A549 (cell line): ENCODE data around the gene LRRC28. TPM values are rescaled to one million over a fixed set of nuclear protein-coding genes. Genes with fewer than 3 reads are reported as not detected.
A peak's percentile ranks its signal among the peaks of the same experiment; 100 is the strongest.

Experiments used
- ATAC-seq, 2 experiments: fragments of 200-7000 bp in 1 of 2; fragments of >200 bp in 1 of 2; cut with Nextera tagmentation in 1 of 2; cut with Tn5 transposase in 1 of 2; 3 replicates each; pipeline versions ENCODE4 v1.8.0 to v1.9.1; 2018 to 2020; ENCODE audit warnings: mild to moderate bottlenecking in 1 of 2, moderate library complexity in 1 of 2
- CTCF ChIA-PET: fragments of 300-600 bp; sonication (Branson Sonifier 250); formaldehyde crosslinking; extraction: SDS; loops from one replicate; lab custom pipeline; 2021; ENCODE audit warnings: antibody characterized with exemption, inconsistent platforms; lab: Yijun Ruan, JAX
- POLR2A ChIA-PET: fragments of 350-600 bp; formaldehyde crosslinking; extraction: SDS; loops from one replicate; lab custom pipeline; 2021; ENCODE audit warnings: antibody characterized with exemption, inconsistent platforms; lab: Yijun Ruan, JAX
- DNase-seq, 2 experiments: peaks; one replicate each; pipeline versions ENCODE4 v3.0.0 to v3.0.0-alpha.2; 2011 to 2016; ENCODE audit warnings: low read depth in 1 of 2, low spot score in 1 of 2
- FAIRE-seq: peaks from 2 replicates; lab custom pipeline; 2011; peaks lifted over from hg19 to GRCh38; lab: Jason Lieb, UNC
- H3K27ac ChIP-seq, 2 experiments: fragments of >200 bp; sonication (Bioruptor Twin); formaldehyde crosslinking; 3 replicates each; pipeline ENCODE4 v1.5.1; 2016 to 2017
- H3K4me1 ChIP-seq: fragments of >200 bp; sonication (Bioruptor Twin); formaldehyde crosslinking; 3 replicates; pipeline ENCODE4 v1.6.1; 2016
- H3K4me2 ChIP-seq: fragments of >200 bp; sonication (Bioruptor Twin); formaldehyde crosslinking; 3 replicates; pipeline ENCODE4 v1.6.1; 2016
- H3K4me3 ChIP-seq: fragments of >200 bp; sonication (Bioruptor Twin); formaldehyde crosslinking; 3 replicates; pipeline ENCODE4 v1.5.1; 2016
- H3K9me3 ChIP-seq: fragments of >200 bp; sonication (Bioruptor Twin); formaldehyde crosslinking; 3 replicates; pipeline ENCODE4 v1.6.1; 2016
- CBX8 ChIP-seq: fragments of 200-600 bp; sonication (generic); IDR thresholded peaks from 2 replicates; pipeline ENCODE4 v1.6.1; 2016
- CEBPB ChIP-seq, 2 experiments: fragments of >200 bp in 1 of 2; sonication (Bioruptor Twin) in 1 of 2; formaldehyde crosslinking in 1 of 2; IDR thresholded peaks; 2 replicates each; pipeline ENCODE4 v1.6.1; 2012 to 2016
- CHD4 ChIP-seq: fragments of 200-600 bp; sonication (generic); IDR thresholded peaks from 2 replicates; pipeline ENCODE4 v1.6.1; 2016; ENCODE audit warnings: antibody characterized with exemption, mild to moderate bottlenecking, borderline replicate concordance
- EHMT2 ChIP-seq: fragments of 200-600 bp; sonication (generic); IDR thresholded peaks from 2 replicates; pipeline ENCODE4 v1.6.1; 2016; ENCODE audit warnings: antibody characterized with exemption, low read depth, mild to moderate bottlenecking, moderate library complexity
- FOXS1 ChIP-seq: fragments of 250-450 bp; sonication (Bioruptor Pico); IDR thresholded peaks from 2 replicates; pipeline ENCODE4 v1.5.0; 2020; ENCODE audit warnings: mild to moderate bottlenecking, moderate library complexity
- GATA3 ChIP-seq: IDR thresholded peaks from 2 replicates; pipeline ENCODE4 v1.6.1; 2012; ENCODE audit warnings: borderline replicate concordance
- HEYL ChIP-seq: fragments of 250-450 bp; sonication (Bioruptor Pico); IDR thresholded peaks from 2 replicates; pipeline ENCODE4 v1.8.0; 2021; ENCODE audit warnings: mild to moderate bottlenecking, moderate library complexity
- JUN ChIP-seq, 2 experiments: fragments of >200 bp; sonication (Bioruptor Twin); formaldehyde crosslinking; IDR thresholded peaks; 2 replicates in 1 of 2; 3 replicates in 1 of 2; pipeline ENCODE4 v1.6.1; 2016 to 2017
- MAFK ChIP-seq: fragments of 450-650 bp; IDR thresholded peaks from 2 replicates; pipeline ENCODE4 v1.6.1; 2014; ENCODE audit not compliant: partially characterized antibody
- NFE2L2 ChIP-seq: fragments of 150-350 bp; conservative IDR thresholded peaks from 2 replicates; pipeline ENCODE4 v1.6.1; 2014; ENCODE audit warnings: low read length
- POLR2A ChIP-seq: IDR thresholded peaks from 2 replicates; pipeline ENCODE4 v1.6.1; 2012; ENCODE audit warnings: mild to moderate bottlenecking, low read length
- RAD21 ChIP-seq, 2 experiments: fragments of >200 bp in 1 of 2; sonication (Bioruptor Twin) in 1 of 2; formaldehyde crosslinking in 1 of 2; IDR thresholded peaks in 1 of 2; conservative IDR thresholded peaks in 1 of 2; 2 replicates in 1 of 2; 3 replicates in 1 of 2; pipeline ENCODE4 v1.6.1; 2012 to 2018; ENCODE audit warnings: inconsistent platforms in 1 of 2
- RCOR1 ChIP-seq: fragments of 150-350 bp; IDR thresholded peaks from 2 replicates; pipeline ENCODE4 v1.6.1; 2014; ENCODE audit warnings: antibody characterized with exemption, low read length, low read depth
- RFX5 ChIP-seq: fragments of 450-650 bp; IDR thresholded peaks from 2 replicates; pipeline ENCODE4 v1.7.1; 2014; ENCODE audit warnings: antibody characterized with exemption, mild to moderate bottlenecking, moderate library complexity
- SMC3 ChIP-seq: fragments of >200 bp; sonication (Bioruptor Twin); formaldehyde crosslinking; IDR thresholded peaks from 3 replicates; pipeline ENCODE4 v1.6.1; 2018; ENCODE audit warnings: inconsistent platforms
- TP53 ChIP-seq: fragments of 250-450 bp; sonication (Bioruptor Pico); IDR thresholded peaks from 2 replicates; pipeline ENCODE4 v1.5.0; 2021; ENCODE audit warnings: mild to moderate bottlenecking, moderate library complexity
- ZNF302 ChIP-seq: fragments of 250-450 bp; sonication (Bioruptor Pico); IDR thresholded peaks from 2 replicates; pipeline ENCODE4 v1.9.0; 2021; ENCODE audit warnings: inconsistent platforms, mild to moderate bottlenecking, moderate library complexity
- ZSCAN20 ChIP-seq: fragments of 250-450 bp; sonication (Bioruptor Pico); IDR thresholded peaks from 2 replicates; pipeline ENCODE4 v1.8.0; 2022; ENCODE audit warnings: mild to moderate bottlenecking, moderate library complexity
- WGBS: methylation state at CpG from one replicate; pipeline ENCODE4 v1.1.6; 2017; ENCODE audit errors: missing lambda C conversion rate; 5-methylcytosine and 5-hydroxymethylcytosine counted together
- polyA plus RNA-seq, 4 experiments: library from polyadenylated mRNA; depleted of rRNA in 3 of 4; stranded (reverse); fragments of >200 nt; fragmentation: RNase III in 1 of 4; extraction: RNeasy Plus Mini Kit Qiagen cat#74134 plus additional on column Dnase treatment in 1 of 4; gene quantifications; 2 replicates in 3 of 4; 3 replicates in 1 of 4; pipeline ENCODE4 v1.2.3, GENCODE V29; 2011 to 2017
- TF ChIP-seq, protein P1 (sequence below): fragments of 250-450 bp; sonication (Bioruptor Pico); IDR thresholded peaks from 2 replicates; pipeline ENCODE4 v1.5.0; 2021; ENCODE audit warnings: mild to moderate bottlenecking, moderate library complexity, borderline replicate concordance
- TF ChIP-seq, protein P2 (sequence below): IDR thresholded peaks from 2 replicates; pipeline ENCODE4 v1.6.1; 2012
- TF ChIP-seq, protein P3 (sequence below): IDR thresholded peaks from 2 replicates; pipeline ENCODE4 v1.6.1; 2012
- TF ChIP-seq, protein P4 (sequence below): fragments of 200-600 bp; sonication (generic); IDR thresholded peaks from 2 replicates; pipeline ENCODE4 v1.6.1; 2016; ENCODE audit warnings: antibody characterized with exemption, mild to moderate bottlenecking, moderate library complexity
- TF ChIP-seq, protein P5 (sequence below): IDR thresholded peaks from 2 replicates; pipeline ENCODE4 v1.6.1; 2012; ENCODE audit warnings: low read depth, borderline replicate concordance

LRRC28 gene
- polyA plus RNA-seq, 2 of the 4 experiments (the other 2 are of a cell fraction), result 19.6 to 62.4 TPM

DNA sequence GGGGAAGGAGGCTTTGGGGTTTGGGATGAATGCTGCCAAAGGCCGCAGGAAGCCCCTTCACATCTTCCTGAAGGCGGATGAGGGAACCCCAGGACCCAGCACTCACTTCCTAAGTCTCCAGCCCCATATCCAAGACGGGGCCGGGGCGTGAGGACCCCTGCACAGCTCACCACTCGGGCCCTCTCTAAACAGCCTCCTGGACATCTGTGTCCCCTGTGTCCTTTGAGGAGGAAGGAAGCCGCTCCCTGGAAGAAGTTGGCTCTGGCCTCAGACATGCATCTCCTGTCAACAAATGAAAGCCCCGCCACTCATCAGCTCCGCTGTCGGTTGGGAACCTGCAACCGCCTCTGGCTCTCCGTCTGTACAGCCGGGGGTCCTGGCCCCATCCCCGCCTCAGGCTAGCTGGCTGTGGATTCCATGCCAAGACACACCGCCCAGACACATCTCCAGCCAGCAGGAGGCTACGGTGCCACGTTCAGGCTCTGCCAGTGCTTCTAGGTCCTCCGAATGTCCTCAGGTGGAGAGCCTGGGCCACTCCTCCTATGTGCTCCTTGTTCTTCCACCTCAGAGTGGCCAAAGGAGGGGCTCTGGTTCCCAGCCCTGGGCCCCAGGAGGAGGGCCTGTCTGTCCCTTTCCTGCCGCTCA is 174.5 kb downstream of the LRRC28 start:
- Histone ChIP-seq H3K4me3 (no peak overlapping the region), H3K27ac (no peak overlapping the region; a peak in 1 of 6 replicates), H3K4me2 (no peak overlapping the region), H3K4me1 (0 out of 3 replicates have a peak, but pooled peaks cover 7% of the 10 kb centered on the region), H3K9me3 (no peaks in the 10 kb centered on the region)
- POLR2A ChIA-PET, result no interaction called here
- WGBS, result 71% methylated on average over 19 of the region's 19 CpGs
- 0 out of 3 replicates have a peak, but pooled peaks have one; percentile 15 for TF ChIP-seq SMC3
- no peak for TF ChIP-seq CBX8
- peak; percentile 24 to 35; a peak in 3 of 5 replicates for TF ChIP-seq RAD21 (conservative IDR thresholded peaks at IDR 0.05 in 1 of 2, IDR thresholded peaks at IDR 0.05 in 1 of 2)
- TF ChIP-seq, protein P1, sequence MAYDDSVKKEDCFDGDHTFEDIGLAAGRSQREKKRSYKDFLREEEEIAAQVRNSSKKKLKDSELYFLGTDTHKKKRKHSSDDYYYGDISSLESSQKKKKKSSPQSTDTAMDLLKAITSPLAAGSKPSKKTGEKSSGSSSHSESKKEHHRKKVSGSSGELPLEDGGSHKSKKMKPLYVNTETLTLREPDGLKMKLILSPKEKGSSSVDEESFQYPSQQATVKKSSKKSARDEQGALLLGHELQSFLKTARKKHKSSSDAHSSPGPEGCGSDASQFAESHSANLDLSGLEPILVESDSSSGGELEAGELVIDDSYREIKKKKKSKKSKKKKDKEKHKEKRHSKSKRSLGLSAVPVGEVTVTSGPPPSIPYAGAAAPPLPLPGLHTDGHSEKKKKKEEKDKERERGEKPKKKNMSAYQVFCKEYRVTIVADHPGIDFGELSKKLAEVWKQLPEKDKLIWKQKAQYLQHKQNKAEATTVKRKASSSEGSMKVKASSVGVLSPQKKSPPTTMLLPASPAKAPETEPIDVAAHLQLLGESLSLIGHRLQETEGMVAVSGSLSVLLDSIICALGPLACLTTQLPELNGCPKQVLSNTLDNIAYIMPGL (CRISPR knock-in tag), result no peak
- TF ChIP-seq CHD4, result no peak
- no peak for TF ChIP-seq JUN (IDR thresholded peaks at IDR 0.05)
- DNase-seq (peak in 1 of 2 experiments; percentile 24), ATAC-seq (peak; percentile 30 to 67; a peak in 3 of 6 replicates), FAIRE-seq (no peak)
- CTCF ChIA-PET, result interaction anchor here (1.1 to 5.1 kb wide), 5 partner anchors 9 to 312 kb away, joined by 3 to 17 read pairs (median 5); no protein-coding TSS in a partner anchor

DNA sequence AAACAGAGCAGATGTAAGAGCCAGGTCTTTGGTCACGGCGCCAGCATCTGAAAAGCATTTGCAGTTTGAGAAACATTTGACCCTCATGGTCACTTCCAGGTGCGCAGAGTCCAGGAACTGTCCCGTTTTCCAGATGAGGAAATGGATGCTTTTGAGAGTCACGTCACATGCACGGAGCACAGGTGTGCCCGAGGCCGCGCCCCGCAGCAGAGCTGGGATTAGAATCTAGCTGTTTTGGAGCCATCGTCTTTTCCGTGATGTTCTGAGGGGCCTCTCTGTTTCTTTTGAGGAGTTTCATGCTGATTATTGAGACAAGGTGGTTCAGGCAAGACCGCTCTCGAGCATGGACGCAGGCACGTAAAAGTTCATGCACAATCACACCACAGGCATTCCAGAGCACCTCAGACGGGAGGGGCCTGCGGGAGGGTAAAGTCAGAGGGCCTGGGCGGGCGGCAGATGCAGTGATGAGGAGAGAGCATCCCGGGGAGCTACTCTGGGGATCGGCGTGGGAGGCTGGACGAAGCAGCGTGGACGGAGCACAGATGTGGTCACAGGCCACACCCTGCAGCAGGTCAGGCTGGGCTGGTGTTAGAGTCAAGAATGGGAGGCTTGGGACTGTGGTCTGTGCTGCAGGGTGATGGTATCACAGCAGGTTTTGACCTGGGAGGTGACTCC is 175.3 kb downstream of the LRRC28 start:
- TF ChIP-seq TP53 (CRISPR knock-in tag), result no peak
- TF ChIP-seq, protein P2, sequence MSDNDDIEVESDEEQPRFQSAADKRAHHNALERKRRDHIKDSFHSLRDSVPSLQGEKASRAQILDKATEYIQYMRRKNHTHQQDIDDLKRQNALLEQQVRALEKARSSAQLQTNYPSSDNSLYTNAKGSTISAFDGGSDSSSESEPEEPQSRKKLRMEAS, result no peak
- no peak for TF ChIP-seq FOXS1 (CRISPR knock-in tag)
- no peak for TF ChIP-seq ZNF302
- TF ChIP-seq HEYL, result no peak
- no peak for TF ChIP-seq POLR2A
- TF ChIP-seq, protein P3, sequence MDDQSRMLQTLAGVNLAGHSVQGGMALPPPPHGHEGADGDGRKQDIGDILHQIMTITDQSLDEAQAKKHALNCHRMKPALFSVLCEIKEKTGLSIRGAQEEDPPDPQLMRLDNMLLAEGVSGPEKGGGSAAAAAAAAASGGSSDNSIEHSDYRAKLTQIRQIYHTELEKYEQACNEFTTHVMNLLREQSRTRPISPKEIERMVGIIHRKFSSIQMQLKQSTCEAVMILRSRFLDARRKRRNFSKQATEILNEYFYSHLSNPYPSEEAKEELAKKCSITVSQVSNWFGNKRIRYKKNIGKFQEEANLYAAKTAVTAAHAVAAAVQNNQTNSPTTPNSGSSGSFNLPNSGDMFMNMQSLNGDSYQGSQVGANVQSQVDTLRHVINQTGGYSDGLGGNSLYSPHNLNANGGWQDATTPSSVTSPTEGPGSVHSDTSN, result no peak
- TF ChIP-seq MAFK, result no peak
- 80% methylated on average over 26 of the region's 26 CpGs for WGBS
- ATAC-seq, result no peak
- POLR2A ChIA-PET, result no interaction called here
- Histone ChIP-seq H3K4me1 (0 out of 3 replicates have a peak, but pooled peaks cover 4% of the 10 kb centered on the region), H3K4me3 (no peak overlapping the region), H3K4me2 (no peak overlapping the region), H3K27ac (no peak overlapping the region), H3K9me3 (no peaks in the 10 kb centered on the region)
- no peak for DNase-seq
- CTCF ChIA-PET, result interaction anchor here (1.0 to 5.1 kb wide), 6 partner anchors 10 to 311 kb away, joined by 3 to 17 read pairs (median 4); no protein-coding TSS in a partner anchor
- no peak for FAIRE-seq

DNA sequence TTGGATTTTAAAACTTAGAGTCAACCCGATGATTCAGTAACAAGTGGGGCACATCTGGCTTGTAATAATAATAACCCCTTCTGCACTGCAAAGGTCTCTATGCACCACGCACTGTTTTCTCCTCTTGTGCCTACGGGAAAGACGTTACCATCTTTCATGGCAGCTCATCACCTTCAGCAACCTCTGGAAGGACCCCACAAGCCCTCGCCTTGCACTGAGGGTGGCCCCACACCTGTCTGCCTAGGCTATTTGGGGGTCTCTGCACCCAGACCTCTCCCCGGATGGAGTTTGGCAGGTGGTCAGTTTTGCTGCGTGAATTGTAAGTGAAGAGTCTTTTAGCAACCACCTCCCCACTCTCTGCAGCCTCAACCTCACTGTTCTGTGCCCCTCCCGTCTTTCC is 175.9 kb downstream of the LRRC28 start:
- FAIRE-seq, result no peak
- H3K9me3 ChIP-seq, result no peaks in the 10 kb centered on the region
- WGBS, result 66% methylated on average over 8 of the region's 8 CpGs
- POLR2A ChIA-PET, result no interaction called here
- H3K27ac ChIP-seq, result no peak overlapping the region
- no peak overlapping the region for H3K4me2 ChIP-seq
- no peak for ATAC-seq
- CTCF ChIA-PET, result interaction anchor here (1.0 to 5.1 kb wide), 4 partner anchors 11 to 277 kb away, joined by 3 to 17 read pairs (median 4); no protein-coding TSS in a partner anchor
- 0 out of 3 replicates have a peak, but pooled peaks cover 4% of the 10 kb centered on the region for H3K4me1 ChIP-seq
- no peak overlapping the region for H3K4me3 ChIP-seq
- DNase-seq, result no peak
- no peak for TF ChIP-seq EHMT2
- no peak for TF ChIP-seq RCOR1
- TF ChIP-seq, protein P1 (CRISPR knock-in tag), result no peak
- TF ChIP-seq JUN (IDR thresholded peaks at IDR 0.05), result no peak
- TF ChIP-seq, protein P4, sequence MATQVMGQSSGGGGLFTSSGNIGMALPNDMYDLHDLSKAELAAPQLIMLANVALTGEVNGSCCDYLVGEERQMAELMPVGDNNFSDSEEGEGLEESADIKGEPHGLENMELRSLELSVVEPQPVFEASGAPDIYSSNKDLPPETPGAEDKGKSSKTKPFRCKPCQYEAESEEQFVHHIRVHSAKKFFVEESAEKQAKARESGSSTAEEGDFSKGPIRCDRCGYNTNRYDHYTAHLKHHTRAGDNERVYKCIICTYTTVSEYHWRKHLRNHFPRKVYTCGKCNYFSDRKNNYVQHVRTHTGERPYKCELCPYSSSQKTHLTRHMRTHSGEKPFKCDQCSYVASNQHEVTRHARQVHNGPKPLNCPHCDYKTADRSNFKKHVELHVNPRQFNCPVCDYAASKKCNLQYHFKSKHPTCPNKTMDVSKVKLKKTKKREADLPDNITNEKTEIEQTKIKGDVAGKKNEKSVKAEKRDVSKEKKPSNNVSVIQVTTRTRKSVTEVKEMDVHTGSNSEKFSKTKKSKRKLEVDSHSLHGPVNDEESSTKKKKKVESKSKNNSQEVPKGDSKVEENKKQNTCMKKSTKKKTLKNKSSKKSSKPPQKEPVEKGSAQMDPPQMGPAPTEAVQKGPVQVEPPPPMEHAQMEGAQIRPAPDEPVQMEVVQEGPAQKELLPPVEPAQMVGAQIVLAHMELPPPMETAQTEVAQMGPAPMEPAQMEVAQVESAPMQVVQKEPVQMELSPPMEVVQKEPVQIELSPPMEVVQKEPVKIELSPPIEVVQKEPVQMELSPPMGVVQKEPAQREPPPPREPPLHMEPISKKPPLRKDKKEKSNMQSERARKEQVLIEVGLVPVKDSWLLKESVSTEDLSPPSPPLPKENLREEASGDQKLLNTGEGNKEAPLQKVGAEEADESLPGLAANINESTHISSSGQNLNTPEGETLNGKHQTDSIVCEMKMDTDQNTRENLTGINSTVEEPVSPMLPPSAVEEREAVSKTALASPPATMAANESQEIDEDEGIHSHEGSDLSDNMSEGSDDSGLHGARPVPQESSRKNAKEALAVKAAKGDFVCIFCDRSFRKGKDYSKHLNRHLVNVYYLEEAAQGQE, result no peak
- no peak for TF ChIP-seq GATA3
- TF ChIP-seq NFE2L2, result no peak
- no peak for TF ChIP-seq CEBPB (IDR thresholded peaks at IDR 0.05)
- TF ChIP-seq RAD21 (conservative IDR thresholded peaks at IDR 0.05 in 1 of 2, IDR thresholded peaks at IDR 0.05 in 1 of 2), result no peak
- no peak for TF ChIP-seq ZSCAN20 (CRISPR knock-in tag)
- TF ChIP-seq SMC3, result no peak
- TF ChIP-seq RFX5, result no peak
- TF ChIP-seq, protein P5, sequence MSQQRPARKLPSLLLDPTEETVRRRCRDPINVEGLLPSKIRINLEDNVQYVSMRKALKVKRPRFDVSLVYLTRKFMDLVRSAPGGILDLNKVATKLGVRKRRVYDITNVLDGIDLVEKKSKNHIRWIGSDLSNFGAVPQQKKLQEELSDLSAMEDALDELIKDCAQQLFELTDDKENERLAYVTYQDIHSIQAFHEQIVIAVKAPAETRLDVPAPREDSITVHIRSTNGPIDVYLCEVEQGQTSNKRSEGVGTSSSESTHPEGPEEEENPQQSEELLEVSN, result no peak
